ENCODE measurements around the gene GOLGA1.

GOLGA1 gene

GRCh38 chr9:124873664-124874063 is 67.2 kb downstream of the GOLGA1 start:
- TF ChIP-seq REST (IDR thresholded peaks at IDR 0.05; ENCODE audit: insufficient read depth in 1 of 2, low read depth in 2 of 2, low read length in 2 of 2) (no peak), TAF1 (IDR thresholded peaks at IDR 0.05; ENCODE audit: borderline replicate concordance, insufficient read depth, low read length) (no peak), POLR2AphosphoS5 (IDR thresholded peaks at IDR 0.05; ENCODE audit: low read depth, low read length) (no peak), SIN3A (IDR thresholded peaks at IDR 0.05; ENCODE audit: borderline replicate concordance, insufficient read depth, low read length) (no peak), FOXP2 (optimal IDR thresholded peaks at IDR 0.05; ENCODE audit: borderline replicate concordance, extremely low read depth, extremely low read length, insufficient read depth) (no peak)

- TF ChIP-seq POLR2AphosphoS5 (IDR thresholded peaks at IDR 0.05; ENCODE audit: low read depth, low read length), result no peak
- TF ChIP-seq REST (IDR thresholded peaks at IDR 0.05; ENCODE audit: insufficient read depth in 1 of 2, low read depth in 2 of 2, low read length in 2 of 2), result no peak
- TF ChIP-seq FOXP2 (optimal IDR thresholded peaks at IDR 0.05; ENCODE audit: borderline replicate concordance, extremely low read depth, extremely low read length, insufficient read depth), result no peak
- no peak for TF ChIP-seq TAF1 (IDR thresholded peaks at IDR 0.05; ENCODE audit: borderline replicate concordance, insufficient read depth, low read length)
- TF ChIP-seq SIN3A (IDR thresholded peaks at IDR 0.05; ENCODE audit: borderline replicate concordance, insufficient read depth, low read length), result no peak
Observed at GRCh38 chr9:124871156-124871561, 69.7 kb downstream of the GOLGA1 start.

GRCh38 chr9:124870723-124871122 is 70.2 kb downstream of the GOLGA1 start:
- no peak for TF ChIP-seq TAF1 (IDR thresholded peaks at IDR 0.05; ENCODE audit: borderline replicate concordance, insufficient read depth, low read length)
- TF ChIP-seq POLR2AphosphoS5 (IDR thresholded peaks at IDR 0.05; ENCODE audit: low read depth, low read length), result no peak
- no peak for TF ChIP-seq FOXP2 (optimal IDR thresholded peaks at IDR 0.05; ENCODE audit: borderline replicate concordance, extremely low read depth, extremely low read length, insufficient read depth)
- no peak for TF ChIP-seq REST (IDR thresholded peaks at IDR 0.05; ENCODE audit: insufficient read depth in 1 of 2, low read depth in 2 of 2, low read length in 2 of 2)
- TF ChIP-seq SIN3A (IDR thresholded peaks at IDR 0.05; ENCODE audit: borderline replicate concordance, insufficient read depth, low read length), result no peak

- TF ChIP-seq SIN3A (IDR thresholded peaks at IDR 0.05; ENCODE audit: borderline replicate concordance, insufficient read depth, low read length), result peak; percentile 51; the same call in 1 of the 2 replicates
- TF ChIP-seq FOXP2 (optimal IDR thresholded peaks at IDR 0.05; ENCODE audit: borderline replicate concordance, extremely low read depth, extremely low read length, insufficient read depth), result no peak
Observed at GRCh38 chr9:124869986-124870560, 70.8 kb downstream of the GOLGA1 start.

- TF ChIP-seq FOXP2 (optimal IDR thresholded peaks at IDR 0.05; ENCODE audit: borderline replicate concordance, extremely low read depth, extremely low read length, insufficient read depth), result no peak
- no peak for TF ChIP-seq POLR2AphosphoS5 (IDR thresholded peaks at IDR 0.05; ENCODE audit: low read depth, low read length)
- no peak for TF ChIP-seq SIN3A (IDR thresholded peaks at IDR 0.05; ENCODE audit: borderline replicate concordance, insufficient read depth, low read length)
- TF ChIP-seq REST (IDR thresholded peaks at IDR 0.05; ENCODE audit: insufficient read depth in 1 of 2, low read depth in 2 of 2, low read length in 2 of 2), result no peak
- TF ChIP-seq TAF1 (IDR thresholded peaks at IDR 0.05; ENCODE audit: borderline replicate concordance, insufficient read depth, low read length), result no peak
Observed at GRCh38 chr9:124869466-124869985, 71.4 kb downstream of the GOLGA1 start.
